GM23338 (cell line): ENCODE data around the gene SERTAD1. TPM values are rescaled to one million over a fixed set of nuclear protein-coding genes. Genes with fewer than 3 reads are reported as not detected.

ENCODE experiments used
- ATAC-seq: fragments of 200-7000 bp; cut with Tn5 transposase; 3 replicates; pipeline ENCODE4 v1.9.1; 2020
- DNase-seq: peaks from one replicate; pipeline ENCODE4 v3.0.0-alpha.2; 2015; ENCODE audit warnings: low spot score
- H2AFZ ChIP-seq: fragments of 200-600 bp; sonication (generic); 2 replicates; pipeline ENCODE4 v1.8.0; 2016; ENCODE audit warnings: antibody characterized with exemption, mild to moderate bottlenecking, moderate library complexity
- H3F3A ChIP-seq: fragments of 200-600 bp; sonication (generic); replicated peaks from 2 replicates; pipeline ENCODE4 v1.8.0; 2017; ENCODE audit warnings: antibody characterized with exemption, mixed run types, low read depth
- H3K27ac ChIP-seq: fragments of 200-600 bp; sonication (generic); 2 replicates; pipeline ENCODE4 v1.6.1; 2016; ENCODE audit warnings: low read depth
- H3K27me3 ChIP-seq: fragments of 200-600 bp; sonication (generic); 2 replicates; pipeline ENCODE4 v1.8.0; 2016; ENCODE audit warnings: mild to moderate bottlenecking, mixed run types, moderate library complexity; ENCODE audit not compliant: insufficient read depth
- H3K36me3 ChIP-seq: fragments of 200-600 bp; sonication (generic); 2 replicates; pipeline ENCODE4 v1.8.0; 2016; ENCODE audit warnings: mild to moderate bottlenecking; ENCODE audit not compliant: insufficient read depth
- H3K4me1 ChIP-seq: fragments of 200-600 bp; sonication (generic); 2 replicates; pipeline ENCODE4 v1.8.0; 2016; ENCODE audit warnings: mild to moderate bottlenecking, moderate library complexity; ENCODE audit not compliant: insufficient read depth
- H3K4me2 ChIP-seq: fragments of 200-600 bp; sonication (generic); 2 replicates; pipeline ENCODE4 v1.7.1; 2017; ENCODE audit warnings: mixed run types
- H3K4me3 ChIP-seq: fragments of 200-600 bp; sonication (generic); 2 replicates; pipeline ENCODE4 v1.6.1; 2016; ENCODE audit warnings: mixed run types
- H3K79me2 ChIP-seq: fragments of 200-600 bp; sonication (generic); replicated peaks from 2 replicates; pipeline ENCODE4 v1.8.0; 2017; ENCODE audit warnings: mild to moderate bottlenecking; ENCODE audit not compliant: insufficient read depth
- H3K9me2 ChIP-seq: fragments of 200-600 bp; sonication (generic); 2 replicates; pipeline ENCODE4 v1.8.0; 2017; ENCODE audit not compliant: insufficient read depth
- H4K20me1 ChIP-seq: fragments of 200-600 bp; sonication (generic); replicated peaks from 2 replicates; pipeline ENCODE4 v1.8.0; 2017; ENCODE audit warnings: mild to moderate bottlenecking; ENCODE audit not compliant: insufficient read depth
- H3K27ac Mint-ChIP-seq: 2 replicates; pipeline ENCODE4 v1.8.0; 2020; ENCODE audit warnings: inconsistent platforms, mild to moderate bottlenecking, moderate library complexity, mixed read lengths
- H3K27me3 Mint-ChIP-seq: 3 replicates; pipeline ENCODE4 v1.8.0; 2022; ENCODE audit warnings: low read depth, mild to moderate bottlenecking, moderate library complexity, mixed read lengths, inconsistent platforms; ENCODE audit not compliant: insufficient read depth, poor library complexity
- H3K36me3 Mint-ChIP-seq: 3 replicates; pipeline ENCODE4 v1.8.0; 2021; ENCODE audit warnings: low read depth, mild to moderate bottlenecking, inconsistent platforms, moderate library complexity, mixed read lengths
- H3K4me1 Mint-ChIP-seq: 3 replicates; pipeline ENCODE4 v1.8.0; 2020; ENCODE audit warnings: mild to moderate bottlenecking, inconsistent platforms, mixed read lengths
- H3K4me3 Mint-ChIP-seq: 3 replicates; pipeline ENCODE4 v1.8.0; 2021; ENCODE audit warnings: moderate library complexity, mild to moderate bottlenecking, inconsistent platforms, mixed read lengths
- H3K9me3 Mint-ChIP-seq: 3 replicates; pipeline ENCODE4 v1.8.0; 2020; ENCODE audit warnings: moderate library complexity, mild to moderate bottlenecking, inconsistent platforms, mixed read lengths
- CREB1 ChIP-seq: fragments of 250-450 bp; sonication (Bioruptor Pico); IDR thresholded peaks from 2 replicates; pipeline ENCODE4 v1.5.0; 2020; ENCODE audit warnings: low read depth, mild to moderate bottlenecking, moderate library complexity
- NANOG ChIP-seq: IDR thresholded peaks from 2 replicates; pipeline ENCODE4 v1.6.1; 2016; ENCODE audit warnings: antibody characterized with exemption, borderline replicate concordance
- polyA plus RNA-seq: library from polyadenylated mRNA; unstranded; fragments of >200 nt; fragmentation: Nextera tagmentation; extraction: Ambion mirVana; gene quantifications from 2 replicates; pipeline ENCODE4 v1.2.1, GENCODE V29; 2016
- total RNA-seq: library from RNA; depleted of rRNA; stranded (reverse); fragments of >200 nt; shearing (Covaris generic); gene quantifications from 2 replicates; pipeline ENCODE4 v1.2.3, GENCODE V29; 2014
- TF ChIP-seq, protein P1 (sequence below), 2 experiments: fragments of 200-600 bp in 1 of 2; sonication (generic) in 1 of 2; conservative IDR thresholded peaks; 2 replicates each; pipeline versions ENCODE4 v1.5.1 to v1.6.1; 2016 to 2017; ENCODE audit warnings: antibody characterized with exemption in 2 of 2, low read depth in 2 of 2, mild to moderate bottlenecking in 2 of 2, moderate library complexity in 1 of 2
- TF ChIP-seq, protein P2 (sequence below): IDR thresholded peaks from one replicate; pipeline ENCODE4 v1.6.1; 2018; ENCODE audit warnings: antibody characterized with exemption; ENCODE audit not compliant: unreplicated experiment
- TF ChIP-seq, protein P3 (sequence below): fragments of 250-450 bp; sonication (Bioruptor Pico); IDR thresholded peaks from 2 replicates; pipeline ENCODE4 v1.5.0; 2020; ENCODE audit warnings: mild to moderate bottlenecking, moderate library complexity
- TF ChIP-seq, protein P4 (sequence below): IDR thresholded peaks from 2 replicates; pipeline ENCODE4 v1.6.1; 2016; ENCODE audit warnings: antibody characterized with exemption

SERTAD1 gene
- total and polyA plus RNA-seq, 2 experiments from 2014 or later = 4.6 to 9.1 TPM

DNA sequence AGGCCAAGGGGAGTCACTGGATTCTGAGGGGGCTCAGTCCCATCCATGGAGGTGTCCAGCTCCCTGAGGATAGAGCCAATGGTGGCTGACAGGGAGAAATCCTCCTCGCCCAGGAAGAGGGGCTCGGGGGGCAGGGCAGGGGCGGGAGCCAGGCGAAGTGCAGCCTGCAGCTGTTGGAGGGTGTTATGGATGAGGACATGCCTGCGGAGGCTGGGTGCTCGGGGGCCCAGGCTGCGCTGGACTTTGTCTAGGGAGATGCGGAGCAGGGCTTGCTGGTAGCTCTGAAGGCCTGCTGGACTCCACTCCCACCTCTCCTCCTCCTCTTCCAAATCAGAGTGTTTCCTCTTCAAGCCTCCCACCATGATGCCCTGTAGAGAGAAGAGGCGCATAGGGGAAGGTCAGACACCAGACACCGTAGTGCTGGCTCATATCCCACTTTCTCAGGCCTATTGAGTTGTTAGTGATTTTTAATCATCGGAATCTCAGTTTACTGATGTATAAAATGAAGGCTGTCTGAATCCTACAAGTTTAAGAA is 16.0 kb upstream of the SERTAD1 start (continued):
- TF ChIP-seq, protein P1, sequence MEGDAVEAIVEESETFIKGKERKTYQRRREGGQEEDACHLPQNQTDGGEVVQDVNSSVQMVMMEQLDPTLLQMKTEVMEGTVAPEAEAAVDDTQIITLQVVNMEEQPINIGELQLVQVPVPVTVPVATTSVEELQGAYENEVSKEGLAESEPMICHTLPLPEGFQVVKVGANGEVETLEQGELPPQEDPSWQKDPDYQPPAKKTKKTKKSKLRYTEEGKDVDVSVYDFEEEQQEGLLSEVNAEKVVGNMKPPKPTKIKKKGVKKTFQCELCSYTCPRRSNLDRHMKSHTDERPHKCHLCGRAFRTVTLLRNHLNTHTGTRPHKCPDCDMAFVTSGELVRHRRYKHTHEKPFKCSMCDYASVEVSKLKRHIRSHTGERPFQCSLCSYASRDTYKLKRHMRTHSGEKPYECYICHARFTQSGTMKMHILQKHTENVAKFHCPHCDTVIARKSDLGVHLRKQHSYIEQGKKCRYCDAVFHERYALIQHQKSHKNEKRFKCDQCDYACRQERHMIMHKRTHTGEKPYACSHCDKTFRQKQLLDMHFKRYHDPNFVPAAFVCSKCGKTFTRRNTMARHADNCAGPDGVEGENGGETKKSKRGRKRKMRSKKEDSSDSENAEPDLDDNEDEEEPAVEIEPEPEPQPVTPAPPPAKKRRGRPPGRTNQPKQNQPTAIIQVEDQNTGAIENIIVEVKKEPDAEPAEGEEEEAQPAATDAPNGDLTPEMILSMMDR (conservative IDR thresholded peaks at IDR 0.05; ENCODE audit: low read depth in 2 of 2) = no peak
- TF ChIP-seq, protein P2, sequence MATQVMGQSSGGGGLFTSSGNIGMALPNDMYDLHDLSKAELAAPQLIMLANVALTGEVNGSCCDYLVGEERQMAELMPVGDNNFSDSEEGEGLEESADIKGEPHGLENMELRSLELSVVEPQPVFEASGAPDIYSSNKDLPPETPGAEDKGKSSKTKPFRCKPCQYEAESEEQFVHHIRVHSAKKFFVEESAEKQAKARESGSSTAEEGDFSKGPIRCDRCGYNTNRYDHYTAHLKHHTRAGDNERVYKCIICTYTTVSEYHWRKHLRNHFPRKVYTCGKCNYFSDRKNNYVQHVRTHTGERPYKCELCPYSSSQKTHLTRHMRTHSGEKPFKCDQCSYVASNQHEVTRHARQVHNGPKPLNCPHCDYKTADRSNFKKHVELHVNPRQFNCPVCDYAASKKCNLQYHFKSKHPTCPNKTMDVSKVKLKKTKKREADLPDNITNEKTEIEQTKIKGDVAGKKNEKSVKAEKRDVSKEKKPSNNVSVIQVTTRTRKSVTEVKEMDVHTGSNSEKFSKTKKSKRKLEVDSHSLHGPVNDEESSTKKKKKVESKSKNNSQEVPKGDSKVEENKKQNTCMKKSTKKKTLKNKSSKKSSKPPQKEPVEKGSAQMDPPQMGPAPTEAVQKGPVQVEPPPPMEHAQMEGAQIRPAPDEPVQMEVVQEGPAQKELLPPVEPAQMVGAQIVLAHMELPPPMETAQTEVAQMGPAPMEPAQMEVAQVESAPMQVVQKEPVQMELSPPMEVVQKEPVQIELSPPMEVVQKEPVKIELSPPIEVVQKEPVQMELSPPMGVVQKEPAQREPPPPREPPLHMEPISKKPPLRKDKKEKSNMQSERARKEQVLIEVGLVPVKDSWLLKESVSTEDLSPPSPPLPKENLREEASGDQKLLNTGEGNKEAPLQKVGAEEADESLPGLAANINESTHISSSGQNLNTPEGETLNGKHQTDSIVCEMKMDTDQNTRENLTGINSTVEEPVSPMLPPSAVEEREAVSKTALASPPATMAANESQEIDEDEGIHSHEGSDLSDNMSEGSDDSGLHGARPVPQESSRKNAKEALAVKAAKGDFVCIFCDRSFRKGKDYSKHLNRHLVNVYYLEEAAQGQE = no peak

DNA sequence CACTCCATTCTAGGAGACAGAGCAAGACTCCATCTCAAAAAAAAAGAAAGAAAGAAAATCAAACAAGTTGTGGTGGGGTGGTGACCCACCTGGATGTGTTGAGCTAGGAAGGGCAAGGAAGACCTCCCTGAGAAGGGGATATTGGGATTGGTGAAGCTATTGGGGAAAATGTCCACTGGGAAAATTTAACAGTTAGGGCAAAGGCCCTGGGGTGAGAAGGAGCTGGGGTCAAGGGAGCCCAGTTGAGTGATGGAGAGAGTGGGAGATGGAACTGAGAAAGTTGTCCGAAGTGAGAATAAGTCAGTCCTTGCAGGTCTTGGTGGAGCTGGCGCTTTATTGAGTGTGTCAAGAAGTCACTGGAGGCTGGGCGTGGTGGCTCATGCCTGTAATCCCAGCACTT is 12.5 kb upstream of the SERTAD1 start:
- Histone ChIP-seq H3F3A (peaks cover 27% of the 10 kb centered on the region), H4K20me1 (peaks cover 8% of the 10 kb centered on the region; the same call in 1 of the 2 replicates), H3K4me2 (no peak overlapping the region), H2AFZ (no peak overlapping the region), H3K9me2 (no peaks in the 10 kb centered on the region), H3K36me3 (peaks cover 16% of the 10 kb centered on the region; the same call in 1 of the 2 replicates), H3K27ac (no peak overlapping the region), H3K4me1 (peaks cover 10% of the 10 kb centered on the region), H3K4me3 (no peak overlapping the region), H3K79me2 (peaks cover 20% of the 10 kb centered on the region), H3K27me3 (no peaks in the 10 kb centered on the region)
- Mint-ChIP-seq H3K4me1 (peaks cover 21% of the 10 kb centered on the region), H3K27me3 (peaks cover 24% of the 10 kb centered on the region), H3K4me3 (no peak overlapping the region), H3K36me3 (peaks cover 27% of the 10 kb centered on the region), H3K9me3 (no peaks in the 10 kb centered on the region), H3K27ac (no peak overlapping the region)
- TF ChIP-seq, protein P1 (conservative IDR thresholded peaks at IDR 0.05; ENCODE audit: low read depth in 2 of 2) = no peak
- TF ChIP-seq NANOG (no peak), CREB1 (CRISPR knock-in tag) (no peak)
- TF ChIP-seq, protein P3, sequence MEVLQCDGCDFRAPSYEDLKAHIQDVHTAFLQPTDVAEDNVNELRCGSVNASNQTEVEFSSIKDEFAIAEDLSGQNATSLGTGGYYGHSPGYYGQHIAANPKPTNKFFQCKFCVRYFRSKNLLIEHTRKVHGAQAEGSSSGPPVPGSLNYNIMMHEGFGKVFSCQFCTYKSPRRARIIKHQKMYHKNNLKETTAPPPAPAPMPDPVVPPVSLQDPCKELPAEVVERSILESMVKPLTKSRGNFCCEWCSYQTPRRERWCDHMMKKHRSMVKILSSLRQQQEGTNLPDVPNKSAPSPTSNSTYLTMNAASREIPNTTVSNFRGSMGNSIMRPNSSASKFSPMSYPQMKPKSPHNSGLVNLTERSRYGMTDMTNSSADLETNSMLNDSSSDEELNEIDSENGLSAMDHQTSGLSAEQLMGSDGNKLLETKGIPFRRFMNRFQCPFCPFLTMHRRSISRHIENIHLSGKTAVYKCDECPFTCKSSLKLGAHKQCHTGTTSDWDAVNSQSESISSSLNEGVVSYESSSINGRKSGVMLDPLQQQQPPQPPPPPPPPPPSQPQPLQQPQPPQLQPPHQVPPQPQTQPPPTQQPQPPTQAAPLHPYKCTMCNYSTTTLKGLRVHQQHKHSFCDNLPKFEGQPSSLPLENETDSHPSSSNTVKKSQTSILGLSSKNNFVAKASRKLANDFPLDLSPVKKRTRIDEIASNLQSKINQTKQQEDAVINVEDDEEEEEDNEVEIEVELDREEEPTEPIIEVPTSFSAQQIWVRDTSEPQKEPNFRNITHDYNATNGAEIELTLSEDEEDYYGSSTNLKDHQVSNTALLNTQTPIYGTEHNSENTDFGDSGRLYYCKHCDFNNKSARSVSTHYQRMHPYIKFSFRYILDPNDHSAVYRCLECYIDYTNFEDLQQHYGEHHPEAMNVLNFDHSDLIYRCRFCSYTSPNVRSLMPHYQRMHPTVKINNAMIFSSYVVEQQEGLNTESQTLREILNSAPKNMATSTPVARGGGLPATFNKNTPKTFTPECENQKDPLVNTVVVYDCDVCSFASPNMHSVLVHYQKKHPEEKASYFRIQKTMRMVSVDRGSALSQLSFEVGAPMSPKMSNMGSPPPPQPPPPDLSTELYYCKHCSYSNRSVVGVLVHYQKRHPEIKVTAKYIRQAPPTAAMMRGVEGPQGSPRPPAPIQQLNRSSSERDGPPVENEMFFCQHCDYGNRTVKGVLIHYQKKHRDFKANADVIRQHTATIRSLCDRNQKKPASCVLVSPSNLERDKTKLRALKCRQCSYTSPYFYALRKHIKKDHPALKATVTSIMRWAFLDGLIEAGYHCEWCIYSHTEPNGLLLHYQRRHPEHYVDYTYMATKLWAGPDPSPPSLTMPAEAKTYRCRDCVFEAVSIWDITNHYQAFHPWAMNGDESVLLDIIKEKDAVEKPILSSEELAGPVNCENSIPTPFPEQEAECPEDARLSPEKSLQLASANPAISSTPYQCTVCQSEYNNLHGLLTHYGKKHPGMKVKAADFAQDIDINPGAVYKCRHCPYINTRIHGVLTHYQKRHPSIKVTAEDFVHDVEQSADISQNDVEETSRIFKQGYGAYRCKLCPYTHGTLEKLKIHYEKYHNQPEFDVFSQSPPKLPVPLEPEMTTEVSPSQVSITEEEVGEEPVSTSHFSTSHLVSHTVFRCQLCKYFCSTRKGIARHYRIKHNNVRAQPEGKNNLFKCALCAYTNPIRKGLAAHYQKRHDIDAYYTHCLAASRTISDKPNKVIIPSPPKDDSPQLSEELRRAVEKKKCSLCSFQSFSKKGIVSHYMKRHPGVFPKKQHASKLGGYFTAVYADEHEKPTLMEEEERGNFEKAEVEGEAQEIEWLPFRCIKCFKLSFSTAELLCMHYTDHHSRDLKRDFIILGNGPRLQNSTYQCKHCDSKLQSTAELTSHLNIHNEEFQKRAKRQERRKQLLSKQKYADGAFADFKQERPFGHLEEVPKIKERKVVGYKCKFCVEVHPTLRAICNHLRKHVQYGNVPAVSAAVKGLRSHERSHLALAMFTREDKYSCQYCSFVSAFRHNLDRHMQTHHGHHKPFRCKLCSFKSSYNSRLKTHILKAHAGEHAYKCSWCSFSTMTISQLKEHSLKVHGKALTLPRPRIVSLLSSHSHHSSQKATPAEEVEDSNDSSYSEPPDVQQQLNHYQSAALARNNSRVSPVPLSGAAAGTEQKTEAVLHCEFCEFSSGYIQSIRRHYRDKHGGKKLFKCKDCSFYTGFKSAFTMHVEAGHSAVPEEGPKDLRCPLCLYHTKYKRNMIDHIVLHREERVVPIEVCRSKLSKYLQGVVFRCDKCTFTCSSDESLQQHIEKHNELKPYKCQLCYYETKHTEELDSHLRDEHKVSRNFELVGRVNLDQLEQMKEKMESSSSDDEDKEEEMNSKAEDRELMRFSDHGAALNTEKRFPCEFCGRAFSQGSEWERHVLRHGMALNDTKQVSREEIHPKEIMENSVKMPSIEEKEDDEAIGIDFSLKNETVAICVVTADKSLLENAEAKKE = no peak
- TF ChIP-seq, protein P4, sequence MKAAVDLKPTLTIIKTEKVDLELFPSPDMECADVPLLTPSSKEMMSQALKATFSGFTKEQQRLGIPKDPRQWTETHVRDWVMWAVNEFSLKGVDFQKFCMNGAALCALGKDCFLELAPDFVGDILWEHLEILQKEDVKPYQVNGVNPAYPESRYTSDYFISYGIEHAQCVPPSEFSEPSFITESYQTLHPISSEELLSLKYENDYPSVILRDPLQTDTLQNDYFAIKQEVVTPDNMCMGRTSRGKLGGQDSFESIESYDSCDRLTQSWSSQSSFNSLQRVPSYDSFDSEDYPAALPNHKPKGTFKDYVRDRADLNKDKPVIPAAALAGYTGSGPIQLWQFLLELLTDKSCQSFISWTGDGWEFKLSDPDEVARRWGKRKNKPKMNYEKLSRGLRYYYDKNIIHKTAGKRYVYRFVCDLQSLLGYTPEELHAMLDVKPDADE = no peak
- ATAC-seq = no peak
- DNase-seq = no peak
